GM18858 (cell line): Measurements from ENCODE around the gene AMMECR1.
A peak's percentile ranks its signal among the peaks of the same experiment; 100 is the strongest.
"Not testable (repeated sequence)": the region's sequence is repeated elsewhere in the genome, so short reads cannot be mapped to it uniquely, and the experiment has no call there.

Source experiments
- ATAC-seq: cut with Tn5 transposase; IDR thresholded peaks from one replicate; pipeline ENCODE4 v1.9.1; 2021; ENCODE audit not compliant: unreplicated experiment

AMMECR1 gene

DNA sequence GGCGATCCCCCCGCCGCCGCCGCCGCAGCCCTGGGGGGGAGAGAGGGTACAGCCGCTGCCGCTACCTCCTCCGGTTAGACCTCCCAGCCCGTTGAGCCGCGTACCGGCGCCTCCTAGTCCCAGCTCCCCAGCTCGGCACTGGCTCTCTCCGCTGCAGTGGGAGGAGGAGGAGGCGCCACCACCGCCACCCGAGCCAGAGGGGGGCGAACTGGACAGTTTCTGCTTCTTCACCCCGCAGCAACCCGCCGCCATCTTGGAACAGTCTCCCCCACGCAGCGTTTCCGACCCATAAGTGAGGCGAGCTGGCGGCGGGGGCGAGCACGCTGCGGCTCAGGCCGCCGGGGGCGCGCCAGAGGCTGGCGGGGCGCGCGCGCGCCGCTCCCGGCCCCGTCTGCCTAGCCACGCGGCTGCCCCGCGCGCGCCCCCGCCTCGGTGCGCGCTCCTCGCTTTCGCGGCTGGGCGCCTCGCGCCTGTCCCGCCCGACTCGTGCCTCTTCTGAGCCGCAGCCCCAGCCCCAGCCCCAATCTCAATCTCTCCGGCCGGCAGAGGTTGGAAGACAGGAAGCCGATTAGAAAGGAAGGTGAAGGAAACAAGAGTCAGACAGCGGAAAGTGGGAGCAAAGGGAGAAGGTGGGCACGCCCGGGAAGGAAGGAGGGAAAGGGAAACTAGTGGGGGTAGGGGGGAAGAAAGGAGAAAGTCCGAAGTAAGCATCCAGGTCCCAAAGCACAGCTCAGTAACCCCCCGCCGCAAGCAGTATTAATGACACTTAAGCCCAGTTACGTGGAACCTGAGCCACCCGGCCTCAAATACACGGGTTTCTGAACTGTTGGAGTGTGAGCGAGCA, at the start of gene AMMECR1:
Gene AMMECR1 (minus strand): TSS at position 266 of the 844 bp plus-strand sequence. CDS start 14 bp downstream, at position 252.
- peak; percentile 52 for ATAC-seq

- no peak for ATAC-seq
These were observed 45.4 kb upstream of the AMMECR1 start for GRCh38 chrX:110363244-110363643.

GRCh38 chrX:110359273-110359672, 41.4 kb upstream of the AMMECR1 start:
- no peak for ATAC-seq

DNA sequence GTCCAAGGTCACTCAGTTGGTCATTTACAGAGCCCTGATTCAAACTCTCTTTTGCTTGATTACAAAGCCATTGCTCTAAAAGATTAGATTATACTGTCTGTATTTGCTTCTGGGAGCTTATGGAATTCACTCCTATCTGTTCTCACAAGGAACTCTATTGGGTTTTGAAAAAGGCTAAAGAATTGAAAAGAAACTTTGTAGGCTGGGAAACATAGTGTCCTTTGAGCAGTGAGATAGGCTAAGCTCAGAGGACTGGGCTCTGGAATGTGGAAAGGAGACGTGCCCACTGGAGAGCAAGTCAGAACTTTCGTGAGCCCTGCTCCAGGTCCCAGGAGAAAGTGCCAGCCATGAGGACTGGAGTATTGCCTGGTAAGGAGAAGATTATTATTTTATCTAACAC, 40.7 kb upstream of the AMMECR1 start, which contains the start of gene RTL9:
Gene RTL9 (plus strand): TSS at position 301 of the 400 bp plus-strand sequence. CDS start 91,770 bp downstream, outside the sequence.
- ATAC-seq: no peak

GRCh38 chrX:110346681-110347080, 28.8 kb upstream of the AMMECR1 start:
- ATAC-seq: no peak

- peak; percentile 83 for ATAC-seq
These were observed 23.5 kb upstream of the AMMECR1 start for GRCh38 chrX:110341189-110342035.

DNA sequence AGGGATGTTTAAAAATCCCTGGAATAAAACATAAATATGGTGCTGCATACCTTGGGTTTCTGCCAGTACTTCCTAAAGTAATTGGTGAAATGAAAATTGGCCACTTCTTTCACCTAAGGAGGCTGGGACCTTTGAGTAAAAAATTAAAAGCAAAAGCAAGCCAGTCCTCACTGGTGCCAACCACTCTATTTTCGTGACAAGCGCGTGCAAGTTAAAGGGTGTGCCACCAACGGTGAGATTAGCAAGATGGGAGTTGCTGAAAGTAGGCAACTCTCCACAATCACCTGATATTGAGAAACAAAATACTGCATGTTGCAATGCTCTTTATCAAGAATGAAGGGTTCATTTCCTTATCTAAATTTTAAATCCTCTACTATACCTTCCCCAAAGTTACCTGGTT, 21.1 kb upstream of the AMMECR1 start:
- no peak for ATAC-seq

DNA sequence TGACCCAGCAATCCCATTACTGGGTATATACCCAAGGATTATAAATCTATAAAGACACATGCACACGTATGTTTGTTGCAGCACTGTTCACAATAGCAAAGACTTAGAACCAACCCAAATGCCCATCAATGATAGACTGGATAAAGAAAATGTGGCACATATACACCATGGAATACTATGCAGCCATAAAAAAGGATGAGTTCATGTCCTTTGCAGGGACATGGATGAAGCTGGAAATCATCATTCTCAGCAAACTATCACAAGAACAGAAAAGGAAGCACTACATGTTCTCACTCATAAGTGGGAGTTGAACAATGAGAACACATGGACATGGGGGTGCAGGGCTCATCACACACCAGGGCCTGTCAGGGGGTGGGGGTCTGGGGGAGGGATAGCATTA, 15.6 kb upstream of the AMMECR1 start:
- not testable (repeated sequence) for ATAC-seq

DNA sequence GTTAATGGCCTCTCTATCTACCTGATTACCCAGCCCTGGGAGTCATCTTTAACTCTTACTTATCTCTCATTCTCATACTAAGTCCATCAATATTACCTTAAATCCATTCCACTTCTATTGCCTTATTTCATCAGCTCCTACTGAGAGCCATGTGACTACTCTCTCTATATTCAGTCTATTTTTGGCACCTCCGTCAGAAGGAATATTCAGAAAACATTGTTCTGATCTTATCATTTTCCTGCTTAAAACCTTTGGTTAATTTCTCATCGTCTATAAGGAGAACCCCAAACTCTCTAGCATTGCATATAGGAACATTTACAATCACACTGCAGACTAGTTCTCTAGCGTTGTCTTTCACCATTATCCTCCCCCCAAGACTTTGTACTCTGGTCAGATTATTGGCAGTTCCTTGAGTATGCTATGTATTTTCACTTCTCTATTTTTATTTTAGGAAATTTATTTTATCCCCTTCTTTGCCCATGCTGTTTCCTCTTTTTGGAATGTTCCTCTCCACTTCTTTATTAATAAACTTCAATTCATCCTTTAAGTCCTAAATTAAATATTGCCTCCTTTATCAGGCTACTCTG, 13.7 kb upstream of the AMMECR1 start:
- ATAC-seq: no peak

DNA sequence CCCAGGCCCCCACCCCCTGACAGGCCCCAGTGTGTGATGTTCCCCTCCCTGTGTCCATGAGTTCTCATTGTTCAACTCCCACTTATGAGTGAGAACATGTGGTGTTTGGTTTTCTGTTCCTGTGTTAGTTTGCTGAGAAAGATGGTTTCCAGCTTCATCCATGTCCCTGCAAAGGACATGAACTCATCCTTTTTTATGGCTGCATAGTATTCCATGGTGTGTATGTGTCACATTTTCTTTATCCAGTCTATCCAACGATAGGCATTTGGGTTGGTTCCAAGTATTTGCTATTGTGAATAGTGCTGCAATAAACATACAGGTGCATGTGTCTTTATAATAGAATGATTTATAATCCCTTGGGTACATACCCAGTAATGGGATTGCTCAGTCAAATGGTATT, 10.7 kb upstream of the AMMECR1 start:
- not testable (repeated sequence) for ATAC-seq

DNA sequence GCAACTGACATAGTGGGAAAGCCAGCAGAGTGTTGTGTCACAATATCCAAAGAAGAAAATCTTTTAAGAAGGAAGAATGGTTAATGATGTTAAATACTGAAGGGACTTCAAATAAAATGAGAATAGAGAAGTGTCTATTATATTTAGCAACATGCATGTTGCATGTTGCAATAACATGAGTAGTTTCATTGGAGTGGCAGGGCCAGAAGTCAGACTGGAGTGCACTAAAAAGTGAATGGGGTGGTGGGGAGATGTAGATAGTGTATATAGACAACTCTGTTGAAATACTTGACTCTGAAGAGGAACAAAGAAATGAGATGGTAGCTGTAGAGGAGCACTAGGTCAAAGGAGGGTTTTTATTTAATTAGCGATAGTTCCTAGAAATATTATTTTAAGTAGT, 9.5 kb upstream of the AMMECR1 start:
- no peak for ATAC-seq

- no peak for ATAC-seq
These were observed 8.8 kb upstream of the AMMECR1 start for GRCh38 chrX:110326712-110327111.

DNA sequence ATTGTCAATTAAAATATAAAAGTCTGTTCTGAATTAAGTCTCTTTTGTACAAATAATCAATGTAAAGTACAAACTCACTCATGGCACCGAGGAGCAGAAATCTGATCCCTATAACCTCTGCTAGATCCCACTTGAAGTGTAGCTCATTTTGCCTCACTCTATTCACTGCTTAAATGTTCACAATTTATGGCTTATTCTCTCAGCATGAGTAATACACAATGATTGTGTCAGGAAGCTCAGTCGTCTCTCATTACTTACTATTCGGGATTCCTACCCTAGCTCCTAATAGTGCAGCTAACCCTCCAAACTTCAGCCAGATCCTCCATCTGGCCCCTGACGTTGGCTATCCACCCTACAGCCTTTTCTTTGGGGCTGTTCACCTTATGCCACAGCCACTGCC, 4.7 kb upstream of the AMMECR1 start:
- no peak for ATAC-seq

GRCh38 chrX:110321670-110322069, 3.8 kb upstream of the AMMECR1 start:
- ATAC-seq: no peak

- ATAC-seq: no peak
These were observed 3.2 kb upstream of the AMMECR1 start for GRCh38 chrX:110321081-110321480.

GRCh38 chrX:110320381-110320987, 2.6 kb upstream of the AMMECR1 start:
- no peak for ATAC-seq

DNA sequence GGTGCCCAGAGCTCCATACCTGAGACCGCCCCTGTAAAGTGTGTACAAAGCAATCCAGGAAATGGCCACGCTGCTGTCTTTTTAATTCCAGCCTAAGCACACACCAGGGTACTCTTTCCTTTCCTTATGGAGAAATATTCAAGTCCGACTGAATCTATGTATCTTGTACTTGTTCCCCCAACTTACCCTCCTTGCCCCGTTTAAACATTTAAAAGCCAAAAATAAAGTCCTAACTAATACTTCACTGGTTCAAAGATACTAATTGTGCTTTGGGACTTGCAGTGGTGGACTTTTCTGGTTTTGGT, 731 bp upstream of the AMMECR1 start:
- ATAC-seq: no peak

DNA sequence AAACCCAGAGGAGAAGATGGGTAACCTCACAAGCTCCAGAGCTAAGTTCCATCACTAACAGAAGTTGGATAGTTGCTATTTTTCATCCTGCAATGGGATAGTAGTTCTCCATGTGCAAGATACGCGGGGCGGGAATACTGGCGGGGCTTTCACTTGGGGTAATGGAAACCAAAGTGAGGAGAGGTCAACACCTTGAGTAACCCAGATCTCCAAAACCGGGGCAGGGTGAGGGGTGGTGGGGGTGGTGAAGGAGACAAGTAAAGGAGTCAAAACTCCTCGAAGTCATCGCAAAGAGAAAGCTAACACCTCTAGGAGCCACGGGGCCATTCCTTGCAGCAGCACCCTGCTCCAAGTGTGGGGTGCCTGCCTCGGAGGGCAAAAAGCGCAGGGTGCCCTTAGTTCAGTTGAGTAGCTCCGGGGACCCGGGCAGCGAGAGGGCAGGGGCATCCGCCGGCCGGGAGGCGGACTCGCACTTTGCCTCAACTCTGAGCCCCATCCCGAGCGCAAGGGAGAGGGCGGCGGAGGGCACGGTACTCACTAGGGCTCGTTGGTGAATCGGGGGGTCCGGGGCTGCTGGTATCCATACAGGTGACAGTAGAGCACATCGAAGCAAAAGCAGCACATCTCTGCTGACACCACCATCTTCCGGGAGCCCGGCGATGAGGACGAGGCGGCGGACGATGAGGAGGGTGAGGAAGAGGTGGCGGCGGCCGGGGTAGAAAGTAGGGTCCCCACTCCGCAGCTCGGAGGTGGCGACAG, 645 bp downstream of the AMMECR1 start:
- ATAC-seq: no peak

DNA sequence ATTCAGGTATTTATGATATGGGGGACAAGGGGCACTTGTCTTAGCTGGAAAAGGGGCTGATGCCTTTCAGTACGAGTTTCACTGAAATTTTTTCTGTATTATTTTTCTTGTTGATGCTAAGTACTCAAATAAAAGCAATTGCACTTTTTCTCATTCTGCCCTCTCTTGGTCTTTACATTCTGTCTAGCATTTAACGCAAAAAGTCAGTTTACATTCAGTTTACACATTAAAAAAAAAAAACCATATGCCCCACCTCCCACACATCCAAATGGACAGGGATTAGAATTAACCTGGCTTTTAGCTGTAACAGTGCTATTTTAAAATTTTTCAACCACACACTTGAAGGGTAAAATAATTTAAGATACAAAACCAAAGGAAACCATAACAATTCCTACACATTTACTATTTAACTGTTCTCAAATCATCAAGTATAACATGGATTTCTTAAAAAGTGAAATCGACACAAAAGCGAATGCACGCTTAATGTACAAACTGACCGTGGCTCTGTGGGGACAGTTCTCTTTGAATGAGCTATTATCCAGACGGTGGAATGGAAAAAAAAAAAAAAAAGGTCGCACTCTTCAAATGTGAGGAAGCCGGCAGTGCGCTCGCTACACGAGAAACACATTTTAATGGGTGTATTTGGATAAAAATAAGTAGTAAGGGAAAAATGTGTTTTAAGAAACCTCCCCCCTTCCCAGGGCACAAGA, 1.4 kb downstream of the AMMECR1 start:
- no peak for ATAC-seq

DNA sequence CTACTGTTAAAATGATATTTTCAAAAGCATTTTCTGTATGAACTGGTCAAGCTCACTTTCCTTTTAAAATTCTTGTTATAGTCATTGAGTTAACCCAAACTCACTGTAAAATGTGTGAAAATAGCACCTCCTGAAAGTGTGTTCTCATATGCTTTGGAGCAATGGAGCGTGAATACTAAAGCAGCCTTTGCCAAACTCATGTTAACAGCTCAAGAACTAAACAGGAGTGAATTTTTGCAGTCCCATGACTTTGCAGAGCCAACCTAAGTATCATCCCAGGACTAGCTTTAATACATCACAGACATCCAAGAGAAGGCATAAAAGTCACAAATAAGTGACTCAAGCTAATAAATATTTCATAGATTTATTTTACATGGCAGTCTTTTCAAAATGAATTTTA, 2.3 kb downstream of the AMMECR1 start:
- ATAC-seq: no peak
